ENCODE measurements around the gene CD274. TPM values are rescaled to one million over a fixed set of nuclear protein-coding genes. Genes with fewer than 3 reads are reported as not detected.

The CD274 gene
- total RNA-seq, 1 experiment from 2014 or later, result not detected

GRCh38 chr9:5421163-5421562 is 29.2 kb upstream of the CD274 start:
- no peak for DNase-seq
- no TSS peak for BruUV-seq (replicated peaks)
- Mint-ChIP-seq H3K27me3 (ENCODE audit: insufficient read depth, unreplicated experiment) (no peaks in the 10 kb centered on the region), H3K4me1 (ENCODE audit: low read depth, unreplicated experiment) (no peaks in the 10 kb centered on the region), H3K36me3 (ENCODE audit: insufficient read depth, unreplicated experiment) (no peaks in the 10 kb centered on the region), H3K27ac (ENCODE audit: unreplicated experiment) (no peak overlapping the region), H3K4me3 (ENCODE audit: unreplicated experiment) (no peak overlapping the region), H3K9me3 (ENCODE audit: unreplicated experiment) (no peaks in the 10 kb centered on the region)
- intact Hi-C loops (cut with micrococcal nuclease; ENCODE audit: unreplicated experiment), result no loop called here
- Histone ChIP-seq H3K27me3 (replicated peaks; ENCODE audit: control insufficient read depth, insufficient read depth, low read length) (no peaks in the 10 kb centered on the region), H3K4me1 (no peaks in the 10 kb centered on the region), H3K9me3 (no peaks in the 10 kb centered on the region), H3K36me3 (ENCODE audit: control insufficient read depth, insufficient read depth, low read length) (no peaks in the 10 kb centered on the region), H3K4me3 (ENCODE audit: low read depth, low read length) (no peak overlapping the region)
- CTCF ChIA-PET, result no interaction called here
- POLR2A ChIA-PET, result interaction anchor here (0.6 kb wide), 1 partner anchor 179 kb away, joined by 4 read pairs; no protein-coding TSS in a partner anchor
- TF ChIP-seq CTCF (IDR thresholded peaks at IDR 0.05; ENCODE audit: insufficient read depth in 1 of 2, low read depth in 1 of 2, low read length in 1 of 2, severe bottlenecking in 1 of 2, unreplicated experiment in 1 of 2), result no peak

- Mint-ChIP-seq H3K27me3 (ENCODE audit: insufficient read depth, unreplicated experiment) (no peaks in the 10 kb centered on the region), H3K4me3 (ENCODE audit: unreplicated experiment) (no peak overlapping the region), H3K4me1 (ENCODE audit: low read depth, unreplicated experiment) (no peaks in the 10 kb centered on the region), H3K9me3 (ENCODE audit: unreplicated experiment) (no peaks in the 10 kb centered on the region), H3K27ac (ENCODE audit: unreplicated experiment) (no peak overlapping the region), H3K36me3 (ENCODE audit: insufficient read depth, unreplicated experiment) (no peaks in the 10 kb centered on the region)
- intact Hi-C loops (cut with micrococcal nuclease; ENCODE audit: unreplicated experiment), result no loop called here
- Histone ChIP-seq H3K4me1 (no peaks in the 10 kb centered on the region), H3K4me3 (ENCODE audit: low read depth, low read length) (no peak overlapping the region), H3K27me3 (replicated peaks; ENCODE audit: control insufficient read depth, insufficient read depth, low read length) (no peaks in the 10 kb centered on the region), H3K9me3 (no peaks in the 10 kb centered on the region), H3K36me3 (ENCODE audit: control insufficient read depth, insufficient read depth, low read length) (no peaks in the 10 kb centered on the region)
- DNase-seq, result no peak
- TF ChIP-seq CTCF (IDR thresholded peaks at IDR 0.05; ENCODE audit: insufficient read depth in 1 of 2, low read depth in 1 of 2, low read length in 1 of 2, severe bottlenecking in 1 of 2, unreplicated experiment in 1 of 2), result no peak
- ChIA-PET CTCF (no interaction called here), POLR2A (no interaction called here)
- BruUV-seq (replicated peaks), result no TSS peak
These were observed 28.1 kb upstream of the CD274 start for GRCh38 chr9:5422276-5422675.

- no peak for TF ChIP-seq CTCF (IDR thresholded peaks at IDR 0.05; ENCODE audit: insufficient read depth in 1 of 2, low read depth in 1 of 2, low read length in 1 of 2, severe bottlenecking in 1 of 2, unreplicated experiment in 1 of 2)
- H3K9me3 Mint-ChIP-seq (ENCODE audit: unreplicated experiment), result no peaks in the 10 kb centered on the region
- intact Hi-C loops (cut with micrococcal nuclease; ENCODE audit: unreplicated experiment), result loop anchor here (1.0 kb wide), 1 partner anchor 239 kb away; no protein-coding TSS in a partner anchor
- no peaks in the 10 kb centered on the region for H3K4me1 Mint-ChIP-seq (ENCODE audit: low read depth, unreplicated experiment)
- H3K27ac Mint-ChIP-seq (ENCODE audit: unreplicated experiment), result no peak overlapping the region
- DNase-seq, result peak in 1 of 2 experiments; percentile 20
- no TSS peak for BruUV-seq (replicated peaks)
- Histone ChIP-seq H3K4me3 (ENCODE audit: low read depth, low read length) (no peak overlapping the region), H3K4me1 (no peaks in the 10 kb centered on the region), H3K36me3 (ENCODE audit: control insufficient read depth, insufficient read depth, low read length) (no peaks in the 10 kb centered on the region), H3K9me3 (no peaks in the 10 kb centered on the region), H3K27me3 (replicated peaks; ENCODE audit: control insufficient read depth, insufficient read depth, low read length) (no peaks in the 10 kb centered on the region)
- no peak overlapping the region for H3K4me3 Mint-ChIP-seq (ENCODE audit: unreplicated experiment)
- H3K36me3 Mint-ChIP-seq (ENCODE audit: insufficient read depth, unreplicated experiment), result no peaks in the 10 kb centered on the region
- ChIA-PET POLR2A (no interaction called here), CTCF (no interaction called here)
- no peaks in the 10 kb centered on the region for H3K27me3 Mint-ChIP-seq (ENCODE audit: insufficient read depth, unreplicated experiment)
These were observed 25.2 kb upstream of the CD274 start for GRCh38 chr9:5425006-5425628.

Data from Caco-2 (cell line).